ENCODE data around the gene PTGER2. TPM values are rescaled to one million over a fixed set of nuclear protein-coding genes. Genes with fewer than 3 reads are reported as not detected.
A peak's percentile ranks its signal among the peaks of the same experiment; 100 is the strongest.

Gene PTGER2
- total RNA-seq, 2 donors from 2014 or later, result 2.3 TPM; not detected in 1

GRCh38 chr14:52267501-52268278 is 46.4 kb upstream of the PTGER2 start, which contains the start of gene PTGDR:
Gene PTGDR (plus strand): TSS chr14:52267698. CDS start chr14:52267815, 117 bp downstream.
- 1 to 5% methylated on average over 17 to 60 of the region's 63 CpGs for WGBS, 2 donors
- no peaks in the 10 kb centered on the region for H3K36me3 ChIP-seq (replicated peaks in 1 of 2; ENCODE audit: insufficient read depth in 1 of 2, low read depth in 2 of 2)
- no peak within 1 kb of the TSS for H3K27ac ChIP-seq
- H3K4me3 ChIP-seq, result no peak within 1 kb of the TSS
- peak in 1 of 4 donors; percentile 12 for DNase-seq
- peak; percentile 22 for ATAC-seq
- TF ChIP-seq CTCF (IDR thresholded peaks at IDR 0.05) (no peak), POLR2A (IDR thresholded peaks at IDR 0.05) (no peak)
- intact Hi-C loops (cut with DNase I), result no loop called here
- no peaks in the 10 kb centered on the region for H3K27me3 ChIP-seq
- H3K4me1 ChIP-seq, result peaks cover 14% of the 10 kb centered on the region
- H3K9me3 ChIP-seq, result no peaks in the 10 kb centered on the region

DNA sequence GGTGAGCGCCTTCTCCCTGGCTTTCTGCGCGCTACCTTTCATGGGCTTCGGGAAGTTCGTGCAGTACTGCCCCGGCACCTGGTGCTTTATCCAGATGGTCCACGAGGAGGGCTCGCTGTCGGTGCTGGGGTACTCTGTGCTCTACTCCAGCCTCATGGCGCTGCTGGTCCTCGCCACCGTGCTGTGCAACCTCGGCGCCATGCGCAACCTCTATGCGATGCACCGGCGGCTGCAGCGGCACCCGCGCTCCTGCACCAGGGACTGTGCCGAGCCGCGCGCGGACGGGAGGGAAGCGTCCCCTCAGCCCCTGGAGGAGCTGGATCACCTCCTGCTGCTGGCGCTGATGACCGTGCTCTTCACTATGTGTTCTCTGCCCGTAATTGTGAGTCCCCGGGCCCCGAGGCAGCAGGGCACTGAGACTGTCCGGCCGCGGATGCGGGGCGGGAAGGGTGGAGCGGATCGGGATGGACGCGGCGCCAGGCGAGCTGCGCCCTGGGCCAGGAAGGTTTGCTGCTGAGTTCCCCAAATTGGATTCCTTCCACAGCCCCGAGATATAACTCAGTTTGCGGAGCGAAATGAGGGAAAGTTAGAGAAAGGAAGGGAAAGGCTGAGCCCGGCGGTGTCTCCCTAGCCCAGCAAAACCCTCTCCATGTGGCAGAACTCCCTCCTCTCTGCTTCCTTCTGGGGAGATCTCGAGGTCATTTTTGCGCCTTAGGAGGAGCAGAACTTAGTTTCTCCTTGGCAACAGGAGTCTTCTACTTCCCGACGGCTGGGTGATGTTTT is 45.6 kb upstream of the PTGER2 start:
- no peak overlapping the region for H3K27ac ChIP-seq
- no peak for TF ChIP-seq POLR2A (IDR thresholded peaks at IDR 0.05)
- TF ChIP-seq CTCF (IDR thresholded peaks at IDR 0.05), result no peak
- no peaks in the 10 kb centered on the region for H3K27me3 ChIP-seq
- no peak overlapping the region for H3K4me3 ChIP-seq
- intact Hi-C loops (cut with DNase I), result no loop called here
- ATAC-seq (no peak), DNase-seq (no peak)
- 2 to 3% methylated on average over 37 to 54 of the region's 54 CpGs for WGBS, 2 donors
- no peaks in the 10 kb centered on the region for H3K9me3 ChIP-seq
- H3K36me3 ChIP-seq (replicated peaks in 1 of 2; ENCODE audit: insufficient read depth in 1 of 2, low read depth in 2 of 2), result no peaks in the 10 kb centered on the region
- H3K4me1 ChIP-seq, result peaks cover 14% of the 10 kb centered on the region

- ATAC-seq (no peak), DNase-seq (no peak)
- intact Hi-C loops (cut with DNase I), result no loop called here
- no peak overlapping the region for H3K4me3 ChIP-seq
- no peaks in the 10 kb centered on the region for H3K36me3 ChIP-seq (replicated peaks in 1 of 2; ENCODE audit: insufficient read depth in 1 of 2, low read depth in 2 of 2)
- no peaks in the 10 kb centered on the region for H3K27me3 ChIP-seq
- WGBS, 2 donors, result 26 to 27% methylated on average over 17 of the region's 17 CpGs
- H3K27ac ChIP-seq, result no peak overlapping the region
- H3K9me3 ChIP-seq, result no peaks in the 10 kb centered on the region
- no peak for TF ChIP-seq CTCF (IDR thresholded peaks at IDR 0.05)
- no peak for TF ChIP-seq POLR2A (IDR thresholded peaks at IDR 0.05)
- peaks cover 14% of the 10 kb centered on the region for H3K4me1 ChIP-seq
Observed at GRCh38 chr14:52269100-52269499, 45.0 kb upstream of the PTGER2 start.

DNA sequence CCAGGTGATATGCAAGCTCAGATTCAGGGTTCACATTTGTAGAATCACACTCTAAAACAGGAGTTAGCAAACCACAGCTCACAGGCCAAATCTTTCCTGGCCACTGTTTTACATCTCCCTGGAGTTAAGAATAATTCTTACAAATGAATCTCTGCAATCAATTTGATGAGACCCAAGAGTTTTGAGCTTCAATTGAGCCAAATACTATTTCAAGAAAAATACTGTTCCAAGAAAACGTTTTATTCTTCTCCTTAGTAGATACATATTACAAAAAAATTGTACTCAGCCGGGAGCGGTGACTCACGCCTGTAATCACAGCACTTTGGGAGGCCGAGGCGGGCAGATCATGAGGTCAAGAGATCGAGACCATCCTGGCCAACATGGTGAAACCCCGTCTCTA is 44.1 kb upstream of the PTGER2 start:
- Histone ChIP-seq H3K9me3 (no peaks in the 10 kb centered on the region), H3K27ac (no peak overlapping the region), H3K4me1 (peaks cover 14% of the 10 kb centered on the region), H3K4me3 (no peak overlapping the region), H3K36me3 (replicated peaks in 1 of 2; ENCODE audit: insufficient read depth in 1 of 2, low read depth in 2 of 2) (no peaks in the 10 kb centered on the region), H3K27me3 (no peaks in the 10 kb centered on the region)
- DNase-seq, result peak in 1 of 4 donors; percentile 13
- TF ChIP-seq CTCF (IDR thresholded peaks at IDR 0.05), result no peak
- TF ChIP-seq POLR2A (IDR thresholded peaks at IDR 0.05), result no peak
- intact Hi-C loops (cut with DNase I), result no loop called here
- no peak for ATAC-seq
- 52 to 55% methylated on average over 8 of the region's 8 CpGs for WGBS, 2 donors
